HG03066 (cell line): Measurements from ENCODE around the gene PRSS56.

ENCODE experiments used
- ATAC-seq: cut with Tn5 transposase; IDR thresholded peaks from one replicate; pipeline ENCODE4 v1.9.1; 2021; ENCODE audit warnings: low read depth; ENCODE audit not compliant: unreplicated experiment

The PRSS56 gene

DNA sequence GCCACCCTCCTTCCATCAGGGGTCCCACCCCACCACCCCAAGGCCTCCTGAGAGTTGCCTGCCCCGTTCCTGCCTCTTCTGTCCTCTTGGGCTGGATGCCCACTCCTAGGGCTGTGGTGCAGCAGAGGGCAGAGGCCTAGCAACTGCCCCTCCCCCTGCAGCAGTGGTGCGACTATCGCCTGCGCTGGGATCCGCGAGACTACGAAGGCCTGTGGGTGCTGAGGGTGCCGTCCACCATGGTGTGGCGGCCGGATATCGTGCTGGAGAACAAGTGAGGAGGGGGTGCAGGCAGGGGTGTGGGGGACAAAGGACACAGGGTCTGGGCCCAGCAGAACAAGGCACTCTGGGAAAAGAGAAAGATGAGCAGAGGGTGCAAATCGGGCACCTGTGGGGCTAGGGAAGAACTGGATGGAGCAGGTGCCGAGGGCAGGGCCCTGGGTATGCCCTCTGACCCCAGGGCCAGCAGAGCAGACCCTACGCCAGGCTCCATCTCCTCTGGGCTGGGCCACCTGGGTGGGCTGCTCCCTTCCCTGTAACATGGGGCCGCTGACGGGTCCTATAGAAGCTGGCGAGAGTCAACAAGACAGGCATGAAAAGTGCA is 20.4 kb downstream of the PRSS56 start:
- no peak for ATAC-seq

DNA sequence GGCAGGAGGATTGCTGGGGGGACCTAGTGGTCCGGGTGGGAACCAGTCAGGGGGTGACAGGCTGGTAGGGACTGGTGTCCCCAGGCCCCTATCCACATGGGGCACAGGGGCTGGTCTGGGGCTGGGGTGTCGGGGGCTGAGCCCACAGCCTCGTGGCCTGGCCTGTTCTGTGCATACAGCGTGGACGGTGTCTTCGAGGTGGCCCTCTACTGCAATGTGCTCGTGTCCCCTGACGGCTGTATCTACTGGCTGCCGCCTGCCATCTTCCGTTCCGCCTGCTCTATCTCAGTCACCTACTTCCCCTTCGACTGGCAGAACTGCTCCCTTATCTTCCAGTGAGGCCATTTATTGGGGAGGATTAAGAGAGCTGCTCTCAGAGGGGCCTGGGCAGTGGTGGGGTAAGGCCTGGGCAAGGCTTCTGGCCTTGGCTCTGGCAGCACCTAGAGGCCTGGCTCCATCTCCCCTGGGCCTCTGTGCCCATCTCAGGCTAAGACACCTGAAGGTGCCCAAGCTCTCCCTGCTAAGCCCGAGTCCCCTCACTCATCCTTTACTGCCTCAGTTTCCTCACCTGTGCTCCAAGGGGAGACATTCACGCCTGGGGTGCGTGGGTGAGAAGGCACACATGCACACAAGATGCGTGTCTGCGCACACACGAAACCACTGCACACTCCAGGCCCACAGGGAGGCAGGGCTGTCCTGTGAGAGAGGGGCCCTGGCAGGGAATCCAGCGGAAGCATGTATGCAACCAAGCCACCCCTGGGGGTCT is 21.2 kb downstream of the PRSS56 start:
- no peak for ATAC-seq

DNA sequence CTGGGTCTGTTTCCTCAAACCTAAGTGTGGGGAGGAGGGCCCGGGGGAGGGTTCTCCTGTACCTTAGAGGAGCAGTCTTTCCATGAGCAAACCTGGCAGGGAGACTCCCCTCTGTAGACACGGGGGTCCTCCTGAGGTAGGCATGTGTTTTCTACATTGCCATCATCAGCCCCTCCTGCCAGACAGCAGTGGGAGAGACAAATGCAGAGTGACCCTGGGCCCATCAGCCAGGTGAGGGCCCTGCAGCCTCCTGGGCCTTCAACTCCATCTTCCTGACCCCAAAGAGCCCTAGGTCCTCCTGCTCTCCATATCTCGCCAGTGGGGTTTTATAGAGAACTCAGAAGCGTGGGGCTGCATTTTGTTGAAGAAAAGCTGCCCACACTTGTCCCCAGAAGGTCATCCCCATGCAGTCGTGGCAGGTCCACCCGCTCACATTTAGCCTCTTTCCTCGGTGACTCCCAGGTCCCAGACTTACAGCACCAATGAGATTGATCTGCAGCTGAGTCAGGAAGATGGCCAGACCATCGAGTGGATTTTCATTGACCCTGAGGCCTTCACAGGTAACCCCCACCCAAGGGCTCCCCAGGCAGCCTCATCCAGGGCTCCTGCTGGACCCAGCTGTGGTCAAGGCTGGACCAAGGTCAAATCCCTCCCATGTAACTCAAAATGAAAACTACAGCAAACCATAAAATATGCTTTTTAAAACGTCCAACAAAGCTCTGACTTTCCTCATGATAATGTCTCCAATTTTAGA is 21.9 kb downstream of the PRSS56 start:
- ATAC-seq = no peak

DNA sequence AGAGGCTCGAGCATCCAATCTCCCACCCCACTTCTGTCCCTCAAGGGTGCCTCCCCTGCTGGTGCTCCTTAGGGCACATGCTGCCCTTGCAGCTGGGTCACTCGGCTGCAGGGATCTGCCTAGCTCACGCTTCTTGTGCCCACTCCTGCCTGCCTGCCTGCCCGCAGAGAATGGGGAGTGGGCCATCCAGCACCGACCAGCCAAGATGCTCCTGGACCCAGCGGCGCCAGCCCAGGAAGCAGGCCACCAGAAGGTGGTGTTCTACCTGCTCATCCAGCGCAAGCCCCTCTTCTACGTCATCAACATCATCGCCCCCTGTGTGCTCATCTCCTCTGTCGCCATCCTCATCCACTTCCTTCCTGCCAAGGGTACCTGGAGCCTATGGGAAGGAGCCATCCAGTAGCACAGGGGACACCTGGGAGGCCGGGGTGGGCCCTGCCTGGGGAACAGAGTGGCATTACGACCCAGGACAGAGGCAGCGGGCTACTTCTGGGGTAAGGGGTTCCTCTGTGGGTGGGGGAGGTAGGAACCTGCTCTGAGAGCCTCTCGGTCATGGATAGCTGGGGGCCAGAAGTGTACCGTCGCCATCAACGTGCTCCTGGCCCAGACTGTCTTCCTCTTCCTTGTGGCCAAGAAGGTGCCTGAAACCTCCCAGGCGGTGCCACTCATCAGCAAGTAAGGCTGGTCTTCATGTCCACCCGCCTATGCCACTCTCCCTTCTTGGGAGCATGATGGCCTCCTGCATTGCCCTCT is 22.7 kb downstream of the PRSS56 start:
- no peak for ATAC-seq

DNA sequence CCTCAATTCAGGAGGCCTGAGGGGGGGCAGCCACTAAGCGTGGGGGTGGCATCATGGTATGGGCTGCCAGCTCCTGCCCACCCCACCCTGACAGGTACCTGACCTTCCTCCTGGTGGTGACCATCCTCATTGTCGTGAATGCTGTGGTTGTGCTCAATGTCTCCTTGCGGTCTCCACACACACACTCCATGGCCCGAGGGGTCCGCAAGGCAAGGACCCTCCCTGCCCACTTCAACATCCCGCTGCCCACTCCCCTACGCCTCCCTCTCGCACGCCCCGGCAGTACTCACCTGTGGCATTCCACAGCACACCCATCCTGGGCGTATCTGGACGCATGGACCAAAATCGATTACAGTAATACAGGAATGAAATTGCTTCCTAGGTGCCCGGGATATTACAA is 23.3 kb downstream of the PRSS56 start:
- ATAC-seq = no peak

DNA sequence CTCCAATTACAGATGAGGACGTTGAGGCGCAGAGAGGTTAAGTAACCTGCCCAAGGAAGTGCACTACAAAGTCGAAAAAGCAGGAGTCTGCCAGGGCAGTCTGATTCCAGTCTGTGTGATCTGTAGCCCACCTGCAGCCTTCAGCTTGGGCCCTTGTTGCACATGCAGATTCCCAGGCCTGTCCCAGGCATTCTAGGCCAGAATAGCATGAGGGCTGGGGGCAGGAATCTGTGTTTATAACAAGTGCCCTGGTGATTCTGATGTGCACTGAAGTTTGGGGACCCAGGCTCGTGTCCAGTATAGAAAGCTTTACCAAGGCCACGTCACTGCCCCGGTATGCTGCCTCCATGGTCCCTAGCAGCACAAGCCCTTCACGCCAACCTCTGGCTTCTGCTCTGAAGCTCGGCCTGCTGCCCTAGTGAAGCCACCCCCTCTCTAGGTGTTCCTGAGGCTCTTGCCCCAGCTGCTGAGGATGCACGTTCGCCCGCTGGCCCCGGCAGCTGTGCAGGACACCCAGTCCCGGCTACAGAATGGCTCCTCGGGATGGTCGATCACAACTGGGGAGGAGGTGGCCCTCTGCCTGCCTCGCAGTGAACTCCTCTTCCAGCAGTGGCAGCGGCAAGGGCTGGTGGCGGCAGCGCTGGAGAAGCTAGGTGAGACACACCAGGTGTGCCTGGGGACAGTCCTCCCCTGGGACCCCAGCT is 23.9 kb downstream of the PRSS56 start:
- no peak for ATAC-seq

DNA sequence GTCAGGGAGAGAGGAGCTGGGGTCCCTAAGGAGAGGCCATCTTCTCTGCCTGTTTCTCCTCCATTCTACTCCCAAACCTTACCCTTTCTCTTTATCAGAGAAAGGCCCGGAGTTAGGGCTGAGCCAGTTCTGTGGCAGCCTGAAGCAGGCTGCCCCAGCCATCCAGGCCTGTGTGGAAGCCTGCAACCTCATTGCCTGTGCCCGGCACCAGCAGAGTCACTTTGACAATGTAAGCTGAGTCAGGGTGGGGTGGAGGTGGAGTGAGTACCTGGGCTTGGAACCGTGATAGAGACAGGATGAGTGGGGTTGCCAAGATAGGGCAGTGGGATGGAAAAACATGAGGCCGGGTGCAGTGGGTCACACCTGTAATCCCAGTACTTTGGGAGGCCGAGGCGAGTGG is 24.5 kb downstream of the PRSS56 start:
- ATAC-seq = no peak

DNA sequence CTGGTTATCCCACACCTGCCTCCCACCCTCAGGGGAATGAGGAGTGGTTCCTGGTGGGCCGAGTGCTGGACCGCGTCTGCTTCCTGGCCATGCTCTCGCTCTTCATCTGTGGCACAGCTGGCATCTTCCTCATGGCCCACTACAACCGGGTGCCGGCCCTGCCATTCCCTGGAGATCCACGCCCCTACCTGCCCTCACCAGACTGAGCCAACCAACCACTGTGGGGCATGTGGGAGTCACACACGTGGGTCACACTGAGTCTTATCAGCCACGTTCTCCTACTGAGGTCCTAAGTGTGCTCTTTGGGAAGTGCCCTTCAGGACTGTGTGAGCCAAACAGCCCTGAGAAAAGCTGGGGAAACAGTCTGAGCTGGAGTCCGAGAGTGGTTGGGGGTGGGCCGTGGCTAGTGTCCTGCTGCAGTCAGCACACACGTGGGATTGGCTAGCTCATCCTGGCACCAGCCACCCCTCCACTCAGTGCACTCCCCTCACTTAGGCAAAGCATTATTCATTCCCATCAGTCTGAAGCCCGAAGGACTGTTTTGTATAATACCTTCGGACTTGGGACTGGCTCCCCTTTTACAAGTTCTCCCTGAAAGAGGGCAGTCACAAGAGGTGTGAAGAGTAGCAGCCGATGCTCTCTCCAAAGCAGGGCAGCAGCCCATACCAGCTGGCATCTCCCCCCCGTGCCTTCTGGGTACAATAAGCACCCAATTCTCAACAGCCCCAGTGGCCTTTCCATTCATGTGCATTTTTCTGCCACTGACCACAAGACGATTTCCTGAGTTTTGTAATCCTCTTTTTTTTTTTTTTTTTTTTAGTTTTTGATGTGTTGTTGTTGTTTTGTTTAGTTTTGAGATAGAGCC is 25.6 kb downstream of the PRSS56 start:
- ATAC-seq = no peak

DNA sequence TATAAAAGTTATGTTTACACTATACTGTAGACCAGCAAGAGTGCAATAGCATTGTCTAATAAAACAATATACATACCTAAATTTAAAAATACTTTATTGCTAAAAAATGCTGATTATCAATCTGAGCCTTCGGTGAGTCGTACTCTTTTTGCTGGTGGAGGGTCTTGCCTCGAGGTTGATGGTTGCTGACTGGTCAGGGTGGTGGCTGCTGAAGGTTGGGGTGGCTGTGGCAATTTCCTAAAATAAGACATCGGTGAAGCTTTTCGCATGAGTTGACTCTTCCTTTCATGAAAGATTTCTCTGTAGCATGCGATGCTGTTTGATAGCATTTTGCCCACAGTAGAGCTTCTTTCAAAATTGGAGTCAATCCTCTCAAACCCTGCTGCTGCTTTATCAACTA is 27.8 kb downstream of the PRSS56 start:
- no peak for ATAC-seq

DNA sequence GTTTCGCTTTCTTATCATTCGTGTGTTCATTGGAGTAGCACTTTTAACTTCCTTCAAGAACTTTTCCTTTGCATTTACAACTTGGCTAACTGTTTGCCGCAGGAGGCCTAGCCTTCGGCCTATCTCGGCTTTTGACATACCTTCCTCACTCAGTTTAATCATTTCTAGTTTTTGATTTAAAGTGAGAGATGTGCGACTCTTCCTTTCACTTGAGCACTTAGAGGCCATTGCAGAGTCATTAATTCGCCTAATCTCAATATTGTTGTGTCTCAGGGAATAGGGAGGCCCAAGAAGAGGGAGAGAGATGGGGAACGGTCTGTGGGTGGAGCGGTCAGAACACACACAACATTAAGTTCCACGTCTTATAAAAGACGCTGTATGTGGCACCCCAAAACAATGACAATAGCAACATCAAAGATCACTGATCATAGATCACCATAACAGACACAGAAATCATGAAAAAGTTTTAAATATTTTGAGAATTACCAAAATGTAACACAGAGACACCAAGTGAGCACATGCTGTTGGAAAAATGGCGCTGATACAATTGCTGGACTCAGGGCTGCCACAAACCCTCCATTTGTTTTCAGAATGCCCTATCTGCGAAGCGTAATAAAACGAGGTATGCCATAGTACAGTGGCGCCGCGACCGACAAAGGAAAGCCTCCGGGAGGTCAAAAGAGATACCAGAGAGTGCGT is 29.6 kb downstream of the PRSS56 start:
- ATAC-seq = no peak

DNA sequence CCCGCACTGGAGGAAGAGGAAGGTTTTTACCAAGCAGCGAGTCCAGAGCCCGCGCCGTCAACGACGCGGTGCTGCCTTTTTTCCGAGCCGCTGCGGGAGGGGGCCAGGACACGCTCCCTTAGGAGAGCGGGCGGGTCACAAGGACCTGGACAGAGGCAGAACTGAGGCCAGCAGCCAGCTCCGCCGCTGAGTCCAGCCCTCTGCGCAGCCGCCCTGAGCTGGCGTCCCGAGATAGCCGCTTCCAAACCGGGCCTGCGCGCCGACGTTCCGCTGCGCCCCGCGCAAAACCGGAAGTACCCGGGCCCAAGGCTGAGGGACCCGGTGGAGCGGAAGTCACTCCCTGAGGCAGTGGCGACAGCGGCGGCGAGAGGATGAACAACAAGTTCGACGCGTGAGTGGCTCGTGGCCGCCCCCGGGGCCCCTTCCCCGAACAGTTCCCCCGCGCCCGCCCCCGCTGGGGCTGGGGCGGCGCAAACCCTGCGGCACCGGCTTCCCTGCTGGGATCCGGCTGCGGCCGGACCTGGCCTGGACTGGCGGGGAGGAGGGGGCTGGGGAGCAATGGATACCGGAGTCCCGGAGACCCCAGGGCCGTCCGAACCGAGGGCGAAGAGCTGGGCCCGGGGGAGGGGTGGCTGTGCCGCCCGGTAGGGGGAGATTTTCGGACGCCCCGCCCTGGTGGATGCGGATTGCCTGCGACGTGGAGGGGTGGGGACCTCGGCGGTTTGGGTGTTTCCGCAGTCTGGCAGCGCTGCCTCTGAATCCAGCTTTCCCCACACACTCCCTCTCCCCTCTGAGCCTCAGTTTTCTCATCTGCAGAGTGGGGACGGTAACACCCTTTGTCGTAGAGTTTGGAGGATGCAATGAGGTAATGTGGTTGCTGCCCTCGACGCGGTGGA is 30.4 kb downstream of the PRSS56 start, which contains the start of the genes EIF4E2 and TIGD1:
TSS of gene EIF4E2 (plus strand) at position 336 of the 896 bp plus-strand sequence. CDS start at position 372, 36 bp downstream.
TSS of gene TIGD1 (minus strand) at position 204 of the 896 bp plus-strand sequence. CDS start 675 bp downstream, outside the sequence.
- ATAC-seq = peak; percentile 91

DNA sequence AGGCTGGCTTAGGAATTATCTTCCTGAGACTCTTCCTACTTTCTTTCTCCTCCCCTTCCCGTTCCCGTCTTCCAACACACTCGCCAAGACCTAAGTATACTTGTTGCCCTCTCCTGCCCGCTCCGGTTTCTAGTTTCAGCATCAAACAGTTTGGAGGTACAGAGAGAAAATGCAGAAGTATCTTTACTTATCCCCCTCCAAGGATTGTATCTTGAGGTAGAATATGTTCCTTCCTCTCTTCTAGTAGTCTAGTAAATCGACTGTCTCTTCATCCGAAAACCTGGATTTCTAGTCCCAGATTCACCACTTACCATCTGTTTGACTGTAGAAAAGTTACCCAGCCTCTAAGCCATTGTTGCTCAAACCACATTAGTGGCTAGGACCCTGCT is 31.1 kb downstream of the PRSS56 start:
- ATAC-seq = no peak

DNA sequence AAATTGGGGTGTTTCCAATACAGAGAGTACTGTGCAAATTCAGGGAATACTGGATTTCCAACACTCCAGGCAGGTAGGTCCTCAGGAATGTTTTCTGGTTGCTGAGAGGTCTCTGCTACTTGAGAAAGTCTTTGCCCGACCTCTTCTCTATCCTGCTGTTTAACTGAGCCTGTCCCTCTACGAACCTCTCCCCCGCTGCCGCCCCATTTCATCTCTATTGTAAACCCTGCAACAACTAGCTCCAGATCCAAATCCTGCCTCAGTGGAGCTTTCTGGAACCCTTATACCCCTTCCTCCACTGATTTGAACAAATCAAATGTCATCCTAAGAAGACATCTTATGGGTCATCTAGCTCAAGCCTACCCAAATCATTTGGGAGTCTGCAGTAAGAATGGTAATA is 31.6 kb downstream of the PRSS56 start:
- ATAC-seq = no peak

DNA sequence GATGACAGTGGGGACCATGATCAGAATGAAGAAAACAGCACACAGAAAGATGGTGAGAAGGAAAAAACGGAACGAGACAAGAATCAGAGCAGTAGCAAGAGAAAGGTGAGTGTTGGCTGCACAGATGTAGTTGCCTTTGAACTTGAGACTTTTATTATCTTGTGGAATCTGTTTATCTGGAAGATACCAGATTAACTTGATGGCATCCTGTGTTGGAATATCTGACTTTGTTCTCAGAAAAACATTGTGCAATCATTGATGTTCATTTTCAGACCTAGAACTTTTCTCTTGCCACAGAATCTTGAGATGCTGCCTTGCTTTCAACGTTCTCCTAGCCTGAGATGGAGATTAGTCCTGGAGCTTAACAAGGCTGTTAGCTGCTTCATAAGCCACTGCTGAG is 36.2 kb downstream of the PRSS56 start:
- no peak for ATAC-seq

DNA sequence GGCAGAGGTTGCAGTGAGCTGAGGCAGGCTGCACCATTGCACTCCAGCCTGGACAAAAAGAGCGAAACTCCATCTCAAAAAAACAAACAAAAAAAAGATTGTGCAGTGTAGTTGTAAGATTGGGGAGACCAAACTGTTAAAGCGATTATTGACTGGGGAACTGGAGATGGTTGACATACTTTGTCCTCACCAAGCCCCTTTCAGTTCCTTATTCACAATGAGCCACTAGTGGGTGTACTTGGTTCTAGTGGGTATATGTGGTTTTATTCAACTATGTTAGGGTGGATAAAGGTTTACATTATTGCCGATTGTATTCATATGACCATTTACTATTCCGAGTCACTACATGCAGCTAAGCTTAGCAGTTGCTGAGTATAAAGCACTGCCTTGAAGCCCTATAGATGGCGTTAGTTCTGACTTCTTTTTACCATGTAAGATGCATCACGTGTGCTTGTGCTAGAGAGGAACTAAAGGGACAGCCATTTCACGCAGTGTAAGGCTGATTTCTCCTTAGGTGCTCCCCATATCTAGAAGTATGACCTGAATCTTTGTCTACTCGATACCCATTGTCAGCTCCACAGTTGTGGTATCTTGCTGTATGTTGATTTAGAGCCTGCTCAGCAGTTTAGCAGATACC is 42.4 kb downstream of the PRSS56 start:
- ATAC-seq = no peak

DNA sequence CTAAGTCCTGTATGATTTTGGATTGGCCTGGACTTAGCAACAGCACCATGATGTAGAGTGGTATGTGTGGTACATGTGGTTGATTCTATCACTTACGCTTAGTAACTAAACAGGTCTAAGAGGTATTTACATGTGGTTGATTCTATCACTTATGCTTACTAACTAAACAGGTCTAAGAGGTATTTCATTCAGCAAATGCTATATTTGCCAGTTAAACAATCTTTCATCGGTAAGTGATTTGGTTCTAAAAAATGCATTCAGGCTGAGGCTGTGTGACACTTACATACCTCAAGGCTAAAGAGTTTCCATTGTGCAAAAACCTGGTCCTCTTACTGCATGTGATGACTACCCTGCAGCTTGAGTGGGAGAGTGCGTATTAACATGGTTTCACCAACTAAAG is 43.4 kb downstream of the PRSS56 start:
- no peak for ATAC-seq

DNA sequence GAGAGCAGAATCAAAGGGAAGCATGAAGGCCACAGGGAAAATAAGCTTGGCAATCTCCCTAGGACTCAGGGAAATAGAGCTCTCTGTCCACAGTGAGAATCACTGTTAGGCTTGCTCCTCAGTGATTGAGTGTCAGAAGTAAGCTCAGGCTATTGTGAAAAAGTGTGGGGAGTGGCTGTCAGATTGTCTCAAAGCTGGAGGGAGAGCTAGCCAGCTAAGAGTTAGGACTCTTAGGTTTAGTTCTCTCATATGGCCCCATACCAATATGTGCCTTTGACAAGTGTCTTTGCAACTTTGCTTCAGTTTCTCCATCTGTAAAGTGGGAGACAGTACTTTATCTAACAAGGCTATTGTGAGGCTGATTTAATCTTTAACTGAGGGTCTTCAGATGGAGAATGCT is 47.5 kb downstream of the PRSS56 start:
- ATAC-seq = no peak
